GM18517 (cell line): ENCODE measurements around the gene CHRNA10.

ENCODE experiments used
- ATAC-seq: cut with Tn5 transposase; IDR thresholded peaks from one replicate; pipeline ENCODE4 v1.9.1; 2021; ENCODE audit warnings: mild to moderate bottlenecking, moderate library complexity; ENCODE audit not compliant: unreplicated experiment

Gene CHRNA10

GRCh38 chr11:3671334-3672254 lies at the start of gene CHRNA10:
Gene CHRNA10 (minus strand): TSS chr11:3671384. CDS start chr11:3671312, 72 bp downstream.
- no peak for ATAC-seq

GRCh38 chr11:3712274-3712673 lies 41.1 kb upstream of the CHRNA10 start:
- ATAC-seq = no peak

- no peak for ATAC-seq
Observed at GRCh38 chr11:3710485-3711259, 39.5 kb upstream of the CHRNA10 start.

GRCh38 chr11:3709977-3710376 lies 38.8 kb upstream of the CHRNA10 start:
- no peak for ATAC-seq

- ATAC-seq = no peak
Observed at GRCh38 chr11:3707176-3707575, 36.0 kb upstream of the CHRNA10 start.

- no peak for ATAC-seq
Observed at GRCh38 chr11:3703383-3703782, 32.2 kb upstream of the CHRNA10 start.

- no peak for ATAC-seq
Observed at GRCh38 chr11:3700910-3701309, 29.7 kb upstream of the CHRNA10 start.

GRCh38 chr11:3700410-3700809 lies 29.2 kb upstream of the CHRNA10 start:
- ATAC-seq = no peak

GRCh38 chr11:3686751-3687150 lies 15.6 kb upstream of the CHRNA10 start:
- ATAC-seq = no peak

GRCh38 chr11:3685923-3686322 lies 14.7 kb upstream of the CHRNA10 start:
- no peak for ATAC-seq

GRCh38 chr11:3684819-3685172 lies 13.6 kb upstream of the CHRNA10 start:
- ATAC-seq = no peak

- ATAC-seq = no peak
Observed at GRCh38 chr11:3684129-3684818, 13.1 kb upstream of the CHRNA10 start.

GRCh38 chr11:3683039-3683438 lies 11.9 kb upstream of the CHRNA10 start:
- ATAC-seq = no peak

GRCh38 chr11:3679077-3679476 lies 7.9 kb upstream of the CHRNA10 start:
- ATAC-seq = no peak

GRCh38 chr11:3675971-3676370 lies 4.8 kb upstream of the CHRNA10 start:
- no peak for ATAC-seq

GRCh38 chr11:3674189-3674588 lies 3.0 kb upstream of the CHRNA10 start:
- no peak for ATAC-seq

GRCh38 chr11:3669742-3670183 lies 1.4 kb downstream of the CHRNA10 start:
- no peak for ATAC-seq

GRCh38 chr11:3669128-3669527 lies 2.1 kb downstream of the CHRNA10 start:
- ATAC-seq = no peak

- no peak for ATAC-seq
Observed at GRCh38 chr11:3667149-3668035, 3.8 kb downstream of the CHRNA10 start.

GRCh38 chr11:3666023-3666530 lies 5.1 kb downstream of the CHRNA10 start:
- ATAC-seq = no peak
